UCSD-AML1 (cell line): Measurements from ENCODE around the gene RBM8A.
A peak's percentile ranks its signal among the peaks of the same experiment; 100 is the strongest.

Source experiments
- DNase-seq: peaks from one replicate; lab custom pipeline; 2025; ENCODE audit not compliant: unreplicated experiment; lab: John Stamatoyannopoulos, UW

The RBM8A gene

GRCh38 chr1:145884675-145885074 lies 42.6 kb downstream of the RBM8A start:
- DNase-seq: no peak

DNA sequence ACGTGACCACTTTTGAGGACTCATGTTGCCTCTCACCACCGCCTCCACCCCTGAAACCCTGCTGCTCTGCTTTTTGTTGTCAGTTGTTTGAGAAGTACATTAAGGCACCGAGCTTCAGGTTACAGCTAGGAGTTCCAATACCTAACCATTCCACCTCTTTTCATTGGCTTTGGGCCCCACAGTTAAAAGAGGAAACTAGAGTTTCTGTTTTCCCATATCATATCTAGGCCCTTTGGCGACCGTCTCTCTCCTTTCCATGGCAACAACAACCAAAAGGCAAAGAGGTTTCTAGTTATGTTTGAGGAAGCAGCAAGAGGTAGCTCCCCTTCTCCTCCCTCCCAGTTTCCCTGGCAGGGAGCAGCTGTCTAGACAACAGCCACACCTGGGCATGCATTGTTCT lies 47.5 kb downstream of the RBM8A start:
- DNase-seq: no peak

GRCh38 chr1:145878724-145879123 lies 48.6 kb downstream of the RBM8A start:
- DNase-seq: no peak

DNA sequence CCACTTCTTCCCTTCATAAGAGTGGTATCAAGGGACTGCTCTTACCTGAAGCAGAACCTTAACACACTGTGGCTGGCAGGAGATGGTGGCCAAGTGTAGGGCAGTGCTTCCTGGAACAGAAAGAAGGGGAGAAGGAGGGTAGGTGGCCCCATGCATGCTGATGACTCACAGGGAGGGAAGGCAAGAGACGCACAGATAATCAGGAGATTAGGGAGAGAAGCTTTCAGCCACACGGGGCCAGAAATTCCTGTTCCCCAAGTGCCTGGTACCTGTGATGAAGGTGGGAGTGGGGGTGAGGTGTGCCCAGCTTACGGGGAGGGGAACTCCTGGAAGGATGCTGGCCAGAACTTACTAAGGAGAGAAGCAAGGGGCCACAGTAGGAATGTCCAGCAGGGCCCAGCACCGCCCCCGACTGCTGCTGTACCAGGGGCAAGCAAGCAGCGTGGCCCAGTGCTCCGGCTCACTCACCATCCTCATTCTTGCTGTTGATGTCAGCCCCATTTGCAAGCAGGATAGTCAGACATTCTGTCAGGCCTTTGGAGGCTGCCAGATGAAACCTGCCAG lies 49.3 kb downstream of the RBM8A start:
- DNase-seq: no peak

DNA sequence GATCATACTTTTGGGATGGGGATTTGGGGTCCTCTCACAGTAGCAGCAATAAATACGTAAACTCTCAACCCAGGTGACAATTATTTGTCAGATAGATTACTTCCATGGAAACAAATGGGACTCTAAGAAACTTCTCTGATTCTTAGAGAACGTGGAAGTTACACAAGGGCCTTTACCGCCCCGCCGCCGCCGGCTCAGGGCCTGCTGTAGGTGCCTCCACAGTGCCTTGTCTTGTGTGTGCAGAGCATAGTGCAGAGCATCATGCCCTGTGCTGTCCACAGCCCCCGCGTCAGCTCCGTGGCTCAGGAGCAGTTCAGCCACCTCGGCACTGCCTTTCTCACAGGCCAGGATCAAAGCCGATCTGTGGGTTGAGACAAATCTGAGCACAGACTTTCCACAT lies 52.6 kb downstream of the RBM8A start:
- DNase-seq: no peak

DNA sequence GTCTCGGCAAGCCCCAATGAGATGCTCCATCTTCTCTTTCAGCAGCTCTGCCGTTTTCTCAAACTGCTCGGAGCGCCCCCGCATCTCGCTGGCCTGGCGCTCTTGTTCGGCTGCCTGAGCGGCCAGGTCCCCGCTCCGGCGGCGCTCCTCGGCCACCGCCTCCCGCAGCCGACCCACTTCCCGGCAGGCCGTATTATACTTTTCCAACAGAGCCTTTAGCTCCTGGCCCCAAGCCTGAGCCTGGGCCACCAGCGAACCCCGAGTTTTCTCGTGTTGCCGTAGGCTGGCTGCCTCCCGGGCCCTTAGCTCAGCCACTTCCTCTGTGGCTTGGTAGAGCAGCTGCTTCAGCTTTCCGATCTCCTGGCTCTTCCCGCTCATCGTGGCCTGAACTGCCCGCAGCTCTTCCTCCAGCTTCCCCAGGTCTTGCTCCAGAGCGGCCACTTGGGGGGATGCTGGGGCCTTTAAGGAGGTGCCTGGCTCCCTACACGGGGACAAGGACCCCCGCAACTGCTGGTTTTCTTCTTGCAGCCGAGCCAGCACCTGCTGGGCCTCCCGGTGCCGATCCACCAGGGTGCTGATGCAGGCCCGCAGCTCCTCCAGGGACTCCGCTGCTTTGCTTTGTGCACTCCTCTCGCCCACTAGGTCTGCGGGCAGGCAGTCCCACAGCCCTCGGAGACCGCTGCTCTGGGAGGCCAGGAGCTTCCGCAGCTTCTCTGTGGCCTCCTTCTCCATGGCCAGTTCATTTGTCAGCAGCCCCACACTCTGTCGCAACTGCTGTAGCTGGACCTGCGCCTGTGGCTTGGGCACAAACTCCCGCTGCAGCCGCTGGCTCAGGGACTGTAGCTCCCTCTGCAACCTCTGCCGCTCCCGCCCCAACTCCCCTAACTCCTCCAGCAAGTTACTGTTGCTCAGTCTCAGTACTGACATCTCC lies 55.0 kb downstream of the RBM8A start:
- peak; percentile 59 for DNase-seq
